LNCAP (cell line): Measurements from ENCODE around the gene AOPEP.

Source experiments
- TF ChIP-seq, protein P1 (sequence below): fragments of 450-650 bp; IDR thresholded peaks from 2 replicates; pipeline ENCODE4 v1.5.1; 2017; ENCODE audit warnings: mild to moderate bottlenecking

The AOPEP gene

DNA sequence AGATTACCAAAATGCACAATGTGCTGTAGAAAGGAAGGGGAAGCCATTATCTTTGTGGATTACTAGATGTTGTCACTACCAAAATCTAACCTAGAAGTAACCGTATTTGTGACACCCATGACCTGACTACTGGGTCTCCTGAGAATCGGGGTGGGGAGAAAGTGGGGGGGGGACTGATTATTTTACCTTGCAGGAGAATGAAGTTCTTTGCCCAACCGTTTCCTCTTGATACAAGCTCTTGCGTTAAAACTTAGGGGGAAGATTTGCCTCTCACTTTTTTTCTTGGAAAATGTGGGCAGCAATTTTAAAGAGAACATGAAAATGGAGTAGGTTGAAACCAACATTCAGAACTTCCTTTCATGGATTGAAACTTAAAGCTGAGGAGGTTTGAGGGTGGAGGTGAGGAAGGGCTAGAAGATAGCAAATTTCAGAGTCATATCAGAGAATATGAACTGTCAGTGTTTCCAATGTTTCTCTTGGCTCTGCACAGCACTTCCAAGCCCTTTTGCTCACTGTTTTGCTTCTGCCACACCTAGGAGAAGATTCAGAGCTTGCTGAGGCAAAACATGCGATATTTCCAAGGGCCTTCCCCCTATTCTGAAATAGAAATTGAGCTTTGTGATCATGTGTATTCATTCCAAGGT is 280.8 kb downstream of the AOPEP start:
- TF ChIP-seq, protein P1, sequence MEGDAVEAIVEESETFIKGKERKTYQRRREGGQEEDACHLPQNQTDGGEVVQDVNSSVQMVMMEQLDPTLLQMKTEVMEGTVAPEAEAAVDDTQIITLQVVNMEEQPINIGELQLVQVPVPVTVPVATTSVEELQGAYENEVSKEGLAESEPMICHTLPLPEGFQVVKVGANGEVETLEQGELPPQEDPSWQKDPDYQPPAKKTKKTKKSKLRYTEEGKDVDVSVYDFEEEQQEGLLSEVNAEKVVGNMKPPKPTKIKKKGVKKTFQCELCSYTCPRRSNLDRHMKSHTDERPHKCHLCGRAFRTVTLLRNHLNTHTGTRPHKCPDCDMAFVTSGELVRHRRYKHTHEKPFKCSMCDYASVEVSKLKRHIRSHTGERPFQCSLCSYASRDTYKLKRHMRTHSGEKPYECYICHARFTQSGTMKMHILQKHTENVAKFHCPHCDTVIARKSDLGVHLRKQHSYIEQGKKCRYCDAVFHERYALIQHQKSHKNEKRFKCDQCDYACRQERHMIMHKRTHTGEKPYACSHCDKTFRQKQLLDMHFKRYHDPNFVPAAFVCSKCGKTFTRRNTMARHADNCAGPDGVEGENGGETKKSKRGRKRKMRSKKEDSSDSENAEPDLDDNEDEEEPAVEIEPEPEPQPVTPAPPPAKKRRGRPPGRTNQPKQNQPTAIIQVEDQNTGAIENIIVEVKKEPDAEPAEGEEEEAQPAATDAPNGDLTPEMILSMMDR: no peak

DNA sequence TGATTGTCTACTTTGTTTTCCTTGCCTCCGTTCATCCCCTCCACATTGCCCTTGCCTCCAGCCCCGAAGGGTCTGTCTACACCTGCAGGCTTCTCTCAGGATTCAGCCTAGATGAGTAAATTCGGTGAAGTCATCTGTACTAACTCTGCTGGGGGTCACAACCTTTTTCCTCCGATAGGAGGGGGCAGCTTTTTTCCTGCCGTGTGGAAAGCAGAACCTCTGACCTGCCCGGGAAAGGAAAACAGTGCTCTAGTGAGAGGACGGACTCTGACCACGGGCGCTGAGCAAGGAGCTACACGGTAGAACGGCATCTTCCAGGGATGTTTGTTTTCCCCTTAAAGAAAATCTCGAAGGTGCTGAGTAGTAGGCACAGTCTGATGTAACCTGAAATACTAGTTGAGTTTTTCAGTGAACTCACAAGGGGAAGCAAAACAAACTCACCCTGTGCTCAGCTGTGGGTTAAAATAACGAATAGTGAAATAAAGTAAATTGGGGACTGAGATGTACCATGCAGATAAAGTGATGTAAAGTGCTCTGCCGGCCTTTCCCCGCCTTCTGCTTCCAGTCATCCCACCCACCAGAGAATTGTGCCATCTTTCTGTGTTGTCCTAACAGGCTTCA is 281.8 kb downstream of the AOPEP start:
- TF ChIP-seq, protein P1: no peak

DNA sequence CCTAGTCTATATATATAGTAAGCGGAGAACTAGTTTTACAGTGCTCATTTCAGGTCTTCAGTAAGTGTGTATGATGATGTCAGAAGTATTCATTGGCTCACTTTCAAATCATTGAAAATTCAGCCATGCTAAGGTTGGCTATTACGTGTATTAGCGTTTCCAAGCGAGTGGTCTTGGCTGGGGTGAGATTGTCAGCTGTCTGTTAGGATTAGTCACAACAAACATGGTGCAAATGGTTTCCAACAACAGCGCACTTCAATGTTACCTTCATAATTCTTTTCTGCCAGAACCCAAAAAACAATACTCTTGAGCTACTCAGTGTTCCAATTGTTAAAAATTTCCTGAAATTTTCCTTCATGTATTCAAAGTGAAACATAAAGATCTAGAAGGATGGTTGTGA is 283.0 kb downstream of the AOPEP start:
- TF ChIP-seq, protein P1: no peak

DNA sequence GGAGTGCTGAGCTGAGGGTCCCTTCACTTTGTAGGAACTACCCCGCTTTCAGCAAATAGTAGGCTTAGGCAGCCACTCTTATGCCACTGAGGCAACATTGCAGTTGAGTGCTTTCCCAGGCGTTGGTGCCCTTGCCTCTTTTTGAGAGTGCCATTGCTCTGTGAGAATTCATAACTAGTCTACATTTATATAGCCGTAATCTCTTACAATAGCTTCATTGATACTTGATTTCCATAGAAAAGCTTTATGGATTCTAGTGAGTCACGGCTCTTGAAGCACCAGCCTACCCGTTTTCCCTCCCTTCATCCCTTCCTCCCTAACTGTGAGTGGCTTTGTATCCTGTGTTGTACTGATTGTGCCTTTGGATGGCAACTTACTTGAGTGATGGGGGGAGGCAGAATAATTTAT is 283.9 kb downstream of the AOPEP start:
- TF ChIP-seq, protein P1: no peak

DNA sequence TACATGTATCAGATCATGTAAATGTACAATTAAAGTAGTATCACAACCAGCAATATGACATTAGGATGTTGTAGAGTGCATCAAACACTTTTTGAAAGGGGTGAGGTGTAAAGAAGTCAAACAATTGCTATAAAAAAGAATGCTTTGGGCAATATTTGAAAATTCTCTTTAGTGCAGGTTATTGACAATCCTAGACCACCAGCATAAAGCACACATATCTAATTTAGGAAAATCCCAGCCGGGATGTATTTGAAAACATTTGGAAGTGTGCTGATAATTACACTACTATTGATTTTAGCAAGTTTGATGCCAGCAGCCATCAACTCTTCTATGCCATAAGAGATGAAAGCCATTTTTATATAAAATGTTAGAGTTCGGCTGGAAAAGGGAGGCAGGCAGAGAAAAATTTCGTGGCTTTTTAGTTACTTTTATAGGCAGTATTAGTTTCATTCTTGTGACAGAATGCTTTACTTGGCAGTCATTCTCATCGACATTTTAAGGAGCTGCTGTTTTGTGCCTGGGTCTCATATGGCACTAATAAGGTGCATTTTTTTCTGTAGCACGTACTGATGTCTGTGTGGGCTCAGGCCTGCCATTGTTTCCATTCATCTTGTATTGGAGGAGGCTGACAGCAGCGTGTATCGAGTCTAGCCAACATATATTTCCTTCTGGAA is 285.7 kb downstream of the AOPEP start:
- TF ChIP-seq, protein P1: no peak

DNA sequence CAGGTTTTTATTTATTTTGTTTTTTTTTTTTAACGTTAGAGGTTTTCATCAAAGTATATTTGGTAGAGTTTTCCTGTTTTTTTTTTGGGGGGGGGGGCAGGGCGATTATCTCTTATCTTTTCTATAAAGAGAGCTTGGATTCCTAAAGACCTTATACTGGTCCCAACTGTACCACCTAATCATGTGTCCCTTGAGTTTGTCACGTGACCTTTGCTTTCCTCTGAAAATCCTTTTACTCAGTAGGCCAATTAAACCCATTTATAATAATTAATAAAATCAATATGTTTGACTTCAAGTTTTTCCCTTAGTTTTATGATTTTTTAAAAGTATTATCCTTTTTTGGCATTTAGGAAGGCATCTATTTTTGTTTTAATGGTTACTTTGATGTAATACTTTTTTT is 286.4 kb downstream of the AOPEP start:
- TF ChIP-seq, protein P1: no peak

DNA sequence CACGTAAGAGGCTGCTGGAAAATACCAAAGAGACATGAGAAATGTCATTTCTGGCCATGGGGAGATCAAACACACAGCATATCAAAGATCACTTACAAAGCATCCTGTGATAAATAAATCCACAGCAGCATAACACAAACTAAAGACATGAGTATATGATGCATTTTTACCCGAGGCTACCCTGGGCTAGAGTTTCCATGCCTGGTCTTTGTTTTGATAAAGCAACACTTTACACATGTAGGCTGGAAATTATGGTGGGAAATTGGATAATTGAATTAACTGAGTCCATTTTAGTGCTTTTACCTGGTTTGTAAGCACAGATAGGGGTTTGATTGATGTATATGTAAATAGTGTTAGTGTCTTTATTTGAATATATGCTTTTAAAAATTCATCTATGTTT is 288.4 kb downstream of the AOPEP start:
- TF ChIP-seq, protein P1: no peak
